Stimulated activated naive CD8-positive, alpha-beta T cell treated with anti-CD3 and anti-CD28 coated beads, Interleukin-15, amount 100 ng/mL, for 72 hours (primary cell): ENCODE results near the gene TOX2.

ENCODE experiments used
- ATAC-seq: fragments of 150-1000 bp; cut with Tn5 transposase; 2 replicates; pipeline ENCODE4 v1.10.0; 2021; ENCODE audit warnings: mild to moderate bottlenecking, moderate library complexity
- DNase-seq, 2 donors: peaks; one replicate each; pipeline ENCODE4 v3.0.0; 2021 to 2022
- H3K27ac Mint-ChIP-seq, 2 donors: one replicate each; pipeline ENCODE4 v1.8.0; 2022; ENCODE audit warnings: mild to moderate bottlenecking in 2 of 2, mixed read lengths in 2 of 2, moderate library complexity in 2 of 2
- H3K27me3 Mint-ChIP-seq: one replicate; pipeline ENCODE4 v1.8.0; 2022; ENCODE audit warnings: mixed read lengths
- H3K4me1 Mint-ChIP-seq: one replicate; pipeline ENCODE4 v1.8.0; 2022; ENCODE audit warnings: mild to moderate bottlenecking, mixed read lengths
- H3K4me3 Mint-ChIP-seq, 2 donors: one replicate each; pipeline ENCODE4 v1.8.0; 2022; ENCODE audit warnings: mild to moderate bottlenecking in 2 of 2, mixed read lengths in 2 of 2, moderate library complexity in 1 of 2
- H3K9me3 Mint-ChIP-seq, 2 donors: one replicate each; pipeline ENCODE4 v1.8.0; 2022; ENCODE audit warnings: mixed read lengths in 2 of 2

TOX2 gene

GRCh38 chr20:44110816-44111568 is 196.3 kb downstream of the TOX2 start:
- ATAC-seq, result no peak
- DNase-seq, result no peak
- peaks cover 64% of the 10 kb centered on the region for H3K27me3 Mint-ChIP-seq
- no peak overlapping the region for H3K4me3 Mint-ChIP-seq
- H3K4me1 Mint-ChIP-seq, result no peaks in the 10 kb centered on the region
- peaks cover 11 to 34% of the 10 kb centered on the region in 2 donors for H3K9me3 Mint-ChIP-seq
- peak overlapping the region in 1 of 2 donors; percentile 10 for H3K27ac Mint-ChIP-seq

- Mint-ChIP-seq H3K27ac (no peak overlapping the region), H3K4me3 (no peak overlapping the region), H3K27me3 (peaks cover 63% of the 10 kb centered on the region), H3K4me1 (peaks cover 6% of the 10 kb centered on the region), H3K9me3 (peaks cover 9 to 26% of the 10 kb centered on the region in 2 donors)
- DNase-seq (no peak), ATAC-seq (no peak)
Observed at GRCh38 chr20:44111712-44112335, 197.2 kb downstream of the TOX2 start.

DNA sequence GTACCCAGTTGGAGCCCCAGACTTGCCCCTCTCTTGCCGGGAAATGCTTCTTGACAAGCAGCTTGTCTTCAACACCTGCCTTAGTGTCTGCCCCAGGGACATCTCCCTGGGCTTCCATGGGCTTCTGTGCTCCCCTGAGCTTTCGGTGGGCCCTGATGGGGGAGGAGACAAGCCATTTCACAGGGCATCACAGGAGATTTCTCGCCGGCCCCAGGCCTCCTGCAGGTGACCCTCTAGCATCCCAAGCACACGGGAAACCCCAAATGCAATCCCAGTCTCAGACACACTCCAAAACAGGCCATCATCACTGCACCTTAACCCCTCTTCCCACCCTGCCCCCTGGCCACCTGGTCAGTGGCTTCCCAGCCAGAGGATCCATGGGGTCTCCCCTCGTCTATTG is 197.8 kb downstream of the TOX2 start:
- H3K27ac Mint-ChIP-seq, result no peak overlapping the region
- peaks cover 6% of the 10 kb centered on the region for H3K4me1 Mint-ChIP-seq
- peaks cover 63% of the 10 kb centered on the region for H3K27me3 Mint-ChIP-seq
- ATAC-seq (no peak), DNase-seq (no peak)
- no peak overlapping the region for H3K4me3 Mint-ChIP-seq
- H3K9me3 Mint-ChIP-seq, result peaks cover 3 to 20% of the 10 kb centered on the region in 2 donors

DNA sequence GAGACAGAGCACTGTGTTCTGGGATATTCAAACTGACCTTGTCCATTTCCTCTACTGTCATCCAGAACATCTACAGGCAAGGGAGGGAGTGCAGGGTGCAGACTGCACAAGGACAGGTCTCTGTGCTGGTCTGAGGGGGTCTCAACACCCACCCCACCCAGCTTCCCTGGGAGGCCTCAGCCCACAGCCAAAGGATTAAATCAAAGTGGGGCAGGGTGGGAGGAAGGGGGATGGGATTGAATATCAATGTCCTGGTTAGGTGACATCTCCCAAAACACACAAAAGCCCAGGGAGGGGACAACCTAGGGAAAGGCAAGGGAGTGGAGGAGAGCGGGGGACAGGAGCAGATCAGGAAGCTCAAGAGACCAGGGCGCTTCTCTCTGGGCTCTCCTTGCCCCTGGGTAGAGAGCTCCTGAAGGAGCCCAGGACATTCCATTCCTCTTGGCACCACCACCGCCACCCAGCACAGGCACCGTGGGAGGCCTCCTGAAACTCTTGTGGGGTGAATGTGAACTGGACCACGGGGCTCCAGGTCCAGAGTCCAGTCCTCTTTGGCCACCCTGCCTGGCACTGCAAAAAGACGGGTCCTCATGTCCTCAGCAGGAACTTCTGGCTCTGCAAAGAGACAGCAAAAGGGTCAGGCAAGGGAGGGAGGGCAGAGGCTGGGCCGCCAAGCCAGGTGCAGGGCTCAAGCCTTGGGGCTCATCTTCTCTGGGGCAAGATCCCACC is 198.4 kb downstream of the TOX2 start:
- H3K4me1 Mint-ChIP-seq, result peaks cover 6% of the 10 kb centered on the region
- H3K27me3 Mint-ChIP-seq, result peaks cover 65% of the 10 kb centered on the region
- ATAC-seq (no peak), DNase-seq (no peak)
- no peak overlapping the region for H3K4me3 Mint-ChIP-seq
- peaks cover 0 to 14% of the 10 kb centered on the region in 2 donors for H3K9me3 Mint-ChIP-seq
- H3K27ac Mint-ChIP-seq, result no peak overlapping the region

DNA sequence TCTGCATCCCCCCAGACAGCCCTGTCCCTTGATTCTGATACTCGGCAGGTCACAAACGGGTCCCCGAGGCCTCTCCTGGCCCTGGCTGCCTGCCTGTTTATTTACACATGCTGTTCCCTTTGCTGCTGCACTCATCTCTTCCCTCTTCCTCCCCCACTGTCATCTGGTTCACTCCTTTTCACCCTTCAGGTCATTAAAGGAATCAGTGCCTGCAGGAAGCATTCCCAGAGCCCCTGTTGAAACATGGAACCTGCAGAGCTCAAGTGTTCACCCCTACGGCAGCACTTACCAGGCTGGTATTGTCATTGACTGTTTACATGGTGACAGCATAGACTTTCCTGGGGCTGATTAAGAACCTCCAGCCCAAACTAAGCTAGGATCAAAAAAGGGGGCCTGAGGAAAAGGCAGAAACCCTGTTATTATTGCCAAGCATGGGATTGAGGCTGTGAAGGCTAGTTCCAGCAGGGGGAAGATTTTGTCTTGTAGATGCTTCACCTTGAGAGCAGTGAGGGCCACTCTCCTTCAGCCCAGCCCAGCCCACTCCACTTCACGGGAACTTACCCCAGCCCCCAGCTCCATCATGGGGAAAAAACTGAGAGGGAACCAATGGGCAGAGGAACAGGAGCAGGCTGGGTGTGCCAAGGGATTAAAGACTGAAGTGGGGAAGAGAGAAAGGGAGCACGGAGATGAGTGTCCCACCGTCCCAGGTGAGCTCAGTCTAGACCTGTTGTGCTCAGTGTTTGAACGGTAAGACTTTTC is 199.1 kb downstream of the TOX2 start:
- DNase-seq, result no peak
- Mint-ChIP-seq H3K9me3 (peaks cover 0 to 6% of the 10 kb centered on the region in 2 donors), H3K4me1 (peaks cover 6% of the 10 kb centered on the region), H3K4me3 (no peak overlapping the region), H3K27ac (no peak overlapping the region), H3K27me3 (peaks cover 71% of the 10 kb centered on the region)
- ATAC-seq, result no peak

- no peak overlapping the region for H3K4me3 Mint-ChIP-seq
- no peak for ATAC-seq
- no peak for DNase-seq
- peak overlapping the region in 1 of 2 donors; percentile 50 for H3K27ac Mint-ChIP-seq
- H3K9me3 Mint-ChIP-seq, result no peaks in the 10 kb centered on the region
- H3K27me3 Mint-ChIP-seq, result peaks cover 57% of the 10 kb centered on the region
- peaks cover 6% of the 10 kb centered on the region for H3K4me1 Mint-ChIP-seq
Observed at GRCh38 chr20:44115181-44115580, 200.5 kb downstream of the TOX2 start.

- Mint-ChIP-seq H3K4me1 (peaks cover 6% of the 10 kb centered on the region), H3K4me3 (peak overlapping the region in 1 of 2 donors; percentile 17), H3K27ac (no peak overlapping the region), H3K9me3 (no peaks in the 10 kb centered on the region), H3K27me3 (peaks cover 54% of the 10 kb centered on the region)
- ATAC-seq (no peak), DNase-seq (no peak)
Observed at GRCh38 chr20:44115762-44116644, 201.4 kb downstream of the TOX2 start.

DNA sequence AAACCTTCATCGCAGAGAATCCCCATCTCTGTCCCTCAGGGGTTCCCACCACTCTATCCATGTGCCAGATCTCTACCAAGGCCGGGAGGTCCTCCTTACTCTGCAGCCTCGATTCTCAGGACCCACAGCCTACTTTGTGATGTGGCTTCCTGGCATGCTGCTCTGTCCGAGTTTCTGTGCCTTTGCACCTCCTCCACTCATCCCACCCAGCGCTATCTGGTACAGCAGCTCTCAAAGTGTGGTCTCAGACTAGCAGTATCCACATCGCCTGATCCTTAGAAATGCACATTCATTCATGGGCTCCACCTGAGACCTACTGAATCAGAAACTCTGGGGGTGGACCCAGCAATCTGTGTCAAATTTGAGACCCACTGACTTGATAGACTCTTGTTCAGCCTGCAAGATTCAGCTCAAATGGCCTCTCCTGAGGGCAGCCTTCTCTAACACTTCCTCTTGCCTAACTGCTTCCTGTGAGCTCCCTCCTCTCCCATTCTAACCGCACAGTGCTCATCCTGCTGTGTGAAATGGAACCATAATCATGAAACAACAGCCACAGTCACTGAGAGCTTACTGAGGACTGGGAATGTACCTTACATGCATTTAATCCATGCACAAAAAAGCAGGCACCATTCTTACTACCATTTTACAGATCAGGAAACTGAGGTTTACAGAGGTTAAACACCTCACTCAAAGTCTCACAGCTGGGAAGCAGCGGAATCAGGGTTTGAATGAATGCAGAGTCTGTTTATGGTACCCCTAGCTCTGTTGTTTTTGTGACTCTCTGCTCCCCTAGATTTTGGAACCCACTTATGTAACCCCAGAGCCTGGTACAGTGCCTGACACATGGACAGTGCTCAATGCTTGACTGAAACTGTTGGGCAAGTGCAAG is 202.9 kb downstream of the TOX2 start:
- ATAC-seq (no peak), DNase-seq (no peak)
- Mint-ChIP-seq H3K9me3 (no peaks in the 10 kb centered on the region), H3K27ac (no peak overlapping the region), H3K4me1 (peaks cover 6% of the 10 kb centered on the region), H3K27me3 (peaks cover 62% of the 10 kb centered on the region), H3K4me3 (no peak overlapping the region)

DNA sequence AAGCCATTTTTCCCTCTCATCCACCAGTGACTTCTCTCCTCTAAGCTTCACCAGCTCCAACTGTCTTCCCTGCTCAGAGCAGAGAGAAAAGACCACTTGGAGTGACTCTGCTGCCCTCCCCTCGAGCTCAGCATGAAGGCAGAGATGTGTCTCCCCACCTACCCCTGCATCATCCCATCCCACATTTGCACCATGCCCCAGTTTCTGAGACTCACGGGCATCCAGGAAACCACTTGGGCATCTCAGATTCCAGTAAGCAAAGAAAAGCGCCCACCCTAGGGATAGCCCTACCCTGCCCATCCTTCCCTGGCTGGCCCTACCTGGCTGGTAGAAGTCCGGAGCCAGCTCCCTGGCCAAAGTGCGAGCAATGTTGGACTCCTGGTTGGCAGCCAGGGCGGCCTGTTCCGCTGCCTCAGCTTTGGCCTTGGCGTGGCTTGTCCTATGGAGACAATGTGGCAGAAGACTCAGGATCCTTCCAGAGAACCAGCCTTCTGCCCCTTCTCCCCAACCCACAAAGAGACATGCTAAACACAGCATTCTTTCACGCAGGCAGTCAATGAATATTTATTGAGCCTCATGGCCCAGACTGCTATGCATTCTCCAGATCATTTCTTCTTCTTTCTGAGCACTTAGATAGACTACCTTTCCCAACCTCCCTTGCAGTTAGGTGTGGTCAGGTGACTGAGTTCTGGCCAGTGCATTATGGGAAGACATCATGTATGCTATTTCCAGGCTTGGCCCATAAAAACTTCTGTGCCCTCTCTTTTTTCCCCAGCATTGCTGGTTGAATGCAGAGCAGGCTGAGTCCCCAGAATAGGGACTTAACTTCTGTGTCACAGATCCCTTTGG is 203.8 kb downstream of the TOX2 start:
- peaks cover 6% of the 10 kb centered on the region for H3K4me1 Mint-ChIP-seq

More for the DNA sequence above, 203.8 kb downstream of the TOX2 start:
- Mint-ChIP-seq H3K27me3 (peaks cover 67% of the 10 kb centered on the region), H3K9me3 (no peaks in the 10 kb centered on the region), H3K4me3 (no peak overlapping the region), H3K27ac (no peak overlapping the region)
- ATAC-seq (no peak), DNase-seq (no peak)
